Left lung (tissue), 10 donors: ENCODE results near the gene RINL. TPM values are rescaled to one million over a fixed set of nuclear protein-coding genes. Genes with fewer than 3 reads are reported as not detected.

Experiments used
- ATAC-seq: fragments of 200-7000 bp; cut with Tn5 transposase; one replicate; pipeline ENCODE4 v1.9.1; 2020; ENCODE audit warnings: moderate library complexity
- DNase-seq, 4 donors: peaks; one replicate each; pipeline ENCODE4 v3.0.0-alpha.2; 2013 to 2020
- H3K27ac ChIP-seq, 2 donors: fragments of 200-600 bp; sonication (generic) in 1 of 2; one replicate each; pipeline versions ENCODE4 v1.5.0 to v1.8.0; 2020 to 2021
- H3K27me3 ChIP-seq, 2 donors: fragments of 200-600 bp; sonication (generic) in 1 of 2; one replicate each; pipeline versions ENCODE4 v1.5.0 to v1.8.0; 2020 to 2021
- H3K36me3 ChIP-seq, 2 donors: fragments of 200-600 bp; sonication (generic) in 1 of 2; one replicate each; pipeline versions ENCODE4 v1.5.0 to v1.8.0; 2020 to 2021
- H3K4me1 ChIP-seq, 2 donors: fragments of 200-600 bp; one replicate each; pipeline ENCODE4 v1.8.0; 2021
- H3K4me3 ChIP-seq, 2 donors: fragments of 200-600 bp; sonication (generic) in 1 of 2; one replicate each; pipeline versions ENCODE4 v1.5.0 to v1.8.0; 2020 to 2021; ENCODE audit warnings: mild to moderate bottlenecking in 1 of 2
- H3K9me3 ChIP-seq, 2 donors: fragments of 200-600 bp; sonication (generic) in 1 of 2; one replicate each; pipeline versions ENCODE4 v1.5.0 to v1.8.0; 2020 to 2021
- intact Hi-C, 2 donors: fragments of 100-400 bp; cut with DNase I; formaldehyde crosslinking; loops; one replicate each; pipeline versions ENCODE4 v1.11.2 to v1.14.2; 2022
- polyA plus RNA-seq, 6 donors: library from polyadenylated mRNA; unstranded; fragments of 120-200 nt; gene quantifications; one replicate each; pipeline ENCODE4 v1.2.1, GENCODE V29; 2013; ENCODE audit not compliant: insufficient read length in 6 of 6
- total RNA-seq, 2 donors: library from RNA; stranded (reverse); fragmentation: NEBNext Ultra II Directional; extraction: Animal tissue kit (Norgen Biotek cat#: 25700); gene quantifications; one replicate each; pipeline ENCODE4 v1.2.1, GENCODE V29; 2021
- TF ChIP-seq, protein P1 (sequence below), 2 donors: fragments of 200-600 bp; sonication (generic) in 1 of 2; IDR thresholded peaks; one replicate each; pipeline versions ENCODE4 v1.5.0 to v1.8.0; 2021; ENCODE audit warnings: antibody characterized with exemption in 2 of 2
- donor health status: DM: no; HTN: yes; CAD: no.
- donor health status: DM: no; HTN: no; CAD: no.

RINL gene
- total and polyA plus RNA-seq, 8 donors: 7.2 to 12.0 (median 8.6) TPM

- peak overlapping the region; percentile 100 for H3K27ac ChIP-seq
- no peaks in the 10 kb centered on the region for H3K27me3 ChIP-seq
- peaks cover 19 to 44% of the 10 kb centered on the region in 2 donors for H3K36me3 ChIP-seq
- TF ChIP-seq, protein P1, sequence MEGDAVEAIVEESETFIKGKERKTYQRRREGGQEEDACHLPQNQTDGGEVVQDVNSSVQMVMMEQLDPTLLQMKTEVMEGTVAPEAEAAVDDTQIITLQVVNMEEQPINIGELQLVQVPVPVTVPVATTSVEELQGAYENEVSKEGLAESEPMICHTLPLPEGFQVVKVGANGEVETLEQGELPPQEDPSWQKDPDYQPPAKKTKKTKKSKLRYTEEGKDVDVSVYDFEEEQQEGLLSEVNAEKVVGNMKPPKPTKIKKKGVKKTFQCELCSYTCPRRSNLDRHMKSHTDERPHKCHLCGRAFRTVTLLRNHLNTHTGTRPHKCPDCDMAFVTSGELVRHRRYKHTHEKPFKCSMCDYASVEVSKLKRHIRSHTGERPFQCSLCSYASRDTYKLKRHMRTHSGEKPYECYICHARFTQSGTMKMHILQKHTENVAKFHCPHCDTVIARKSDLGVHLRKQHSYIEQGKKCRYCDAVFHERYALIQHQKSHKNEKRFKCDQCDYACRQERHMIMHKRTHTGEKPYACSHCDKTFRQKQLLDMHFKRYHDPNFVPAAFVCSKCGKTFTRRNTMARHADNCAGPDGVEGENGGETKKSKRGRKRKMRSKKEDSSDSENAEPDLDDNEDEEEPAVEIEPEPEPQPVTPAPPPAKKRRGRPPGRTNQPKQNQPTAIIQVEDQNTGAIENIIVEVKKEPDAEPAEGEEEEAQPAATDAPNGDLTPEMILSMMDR (IDR thresholded peaks at IDR 0.05): no peak
- peak overlapping the region; percentile 85 for H3K4me3 ChIP-seq
- DNase-seq (peak in 1 of 4 donors; percentile 21), ATAC-seq (no peak)
- intact Hi-C loops: no loop called here
- no peaks in the 10 kb centered on the region for H3K9me3 ChIP-seq
- H3K4me1 ChIP-seq: peaks cover 20 to 58% of the 10 kb centered on the region in 2 donors
Measured at GRCh38 chr19:38848299-38849146, 29.6 kb downstream of the RINL start.

DNA sequence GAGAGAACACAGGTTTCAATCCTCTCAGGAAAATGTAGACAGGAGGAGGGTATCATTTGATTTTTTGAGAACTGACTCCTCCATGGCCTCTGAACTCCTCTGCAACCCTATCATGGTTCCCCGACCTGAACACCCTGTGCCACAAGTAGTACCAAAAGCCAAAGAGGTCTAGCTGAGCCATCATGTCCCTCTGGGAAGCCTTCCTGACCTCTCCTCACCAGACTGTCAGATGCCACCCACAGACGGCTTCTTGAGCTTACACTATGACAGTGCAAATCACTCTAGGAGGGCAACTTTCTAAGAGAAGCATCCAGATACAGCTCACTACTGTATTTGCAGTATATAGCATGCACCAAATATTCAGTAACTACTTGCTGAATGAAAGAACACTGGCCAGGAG is 32.0 kb downstream of the RINL start:
- Histone ChIP-seq H3K36me3 (peaks cover 19 to 68% of the 10 kb centered on the region in 2 donors), H3K9me3 (no peaks in the 10 kb centered on the region), H3K4me3 (no peak overlapping the region), H3K27ac (no peak overlapping the region), H3K4me1 (peaks cover 20 to 44% of the 10 kb centered on the region in 2 donors), H3K27me3 (no peaks in the 10 kb centered on the region)
- DNase-seq: no peak
- TF ChIP-seq, protein P1 (IDR thresholded peaks at IDR 0.05): no peak
- ATAC-seq: no peak
- intact Hi-C loops: no loop called here

- no peaks in the 10 kb centered on the region for H3K9me3 ChIP-seq
- no peaks in the 10 kb centered on the region for H3K27me3 ChIP-seq
- TF ChIP-seq, protein P1 (IDR thresholded peaks at IDR 0.05): no peak
- ATAC-seq: no peak
- H3K36me3 ChIP-seq: peaks cover 19 to 74% of the 10 kb centered on the region in 2 donors
- H3K4me1 ChIP-seq: peaks cover 20 to 40% of the 10 kb centered on the region in 2 donors
- no peak overlapping the region for H3K4me3 ChIP-seq
- DNase-seq: no peak
- intact Hi-C loops: no loop called here
- H3K27ac ChIP-seq: no peak overlapping the region
Measured at GRCh38 chr19:38845374-38846024, 32.6 kb downstream of the RINL start.

DNA sequence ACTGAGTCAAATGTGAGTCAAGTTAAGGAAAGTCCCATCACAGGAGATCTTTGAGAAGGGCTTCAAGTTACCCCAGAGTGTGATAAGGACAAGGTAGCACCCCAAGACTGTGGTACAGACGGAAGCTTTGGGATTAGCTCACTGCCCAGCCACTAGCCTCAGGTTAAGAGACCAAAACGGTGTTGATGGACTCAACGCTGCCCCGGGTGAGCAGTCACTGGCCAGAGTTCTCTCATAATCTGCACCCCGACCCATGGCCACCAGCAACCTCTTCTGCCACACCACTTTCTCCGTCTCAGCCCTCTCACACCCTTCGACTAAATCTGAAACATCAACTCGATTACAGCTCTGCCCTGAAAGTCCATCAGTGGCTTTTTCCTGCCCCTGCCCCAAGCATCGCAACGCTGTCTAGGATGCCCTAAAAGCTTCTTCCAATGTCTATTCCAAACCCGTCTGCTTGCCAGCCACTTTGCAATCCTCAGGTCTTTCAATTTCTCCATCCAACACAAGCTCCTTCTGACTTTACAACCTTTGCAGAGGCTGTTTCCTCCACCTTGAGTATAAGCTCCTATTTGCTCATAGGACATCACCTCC is 33.9 kb downstream of the RINL start:
- H3K36me3 ChIP-seq: peaks cover 19 to 87% of the 10 kb centered on the region in 2 donors
- intact Hi-C loops: no loop called here
- no peaks in the 10 kb centered on the region for H3K9me3 ChIP-seq
- TF ChIP-seq, protein P1 (IDR thresholded peaks at IDR 0.05): no peak
- DNase-seq (no peak), ATAC-seq (no peak)
- H3K27ac ChIP-seq: no peak overlapping the region
- H3K4me1 ChIP-seq: peaks cover 20 to 40% of the 10 kb centered on the region in 2 donors
- H3K27me3 ChIP-seq: no peaks in the 10 kb centered on the region
- no peak overlapping the region for H3K4me3 ChIP-seq
